OCI-LY1 (cell line): ENCODE data around the gene NIM1K.

Experiments
- CTCF ChIP-seq: fragments of 200-600 bp; sonication (generic), shearing (Covaris generic); IDR thresholded peaks from 2 replicates; pipeline ENCODE4 v1.5.1; 2017; ENCODE audit warnings: mild to moderate bottlenecking, antibody characterized with exemption, low read length, moderate library complexity, mixed read lengths
- EZH2 ChIP-seq: fragments of 200-600 bp; sonication (generic), shearing (Covaris generic); IDR thresholded peaks from 2 replicates; pipeline ENCODE4 v1.8.0; 2017; ENCODE audit warnings: borderline replicate concordance, mixed run types, mild to moderate bottlenecking, antibody characterized with exemption, low read length, moderate library complexity, mixed read lengths

GRCh38 chr5:43207601-43208000 lies 15.6 kb downstream of the NIM1K start:
- TF ChIP-seq CTCF (no peak), EZH2 (no peak)
